G401 (cell line): Measurements from ENCODE around the gene SFT2D3. TPM values are rescaled to one million over a fixed set of nuclear protein-coding genes. Genes with fewer than 3 reads are reported as not detected.
A peak's percentile ranks its signal among the peaks of the same experiment; 100 is the strongest.

ENCODE experiments used
- DNase-seq: peaks from one replicate; pipeline ENCODE4 v3.0.0-alpha.2; 2015; ENCODE audit warnings: low spot score
- in situ Hi-C: cut with HindIII; loops from 2 replicates; pipeline ENCODE4 v1.10.0; 2016; ENCODE audit warnings: low sequenced_read_pairs, mixed read lengths
- total RNA-seq: library from RNA; depleted of rRNA; stranded (reverse); fragments of >200 nt; shearing (Covaris generic); gene quantifications from 2 replicates; pipeline ENCODE4 v1.2.3, GENCODE V29; 2014; rRNA removed

The SFT2D3 gene, protein sequence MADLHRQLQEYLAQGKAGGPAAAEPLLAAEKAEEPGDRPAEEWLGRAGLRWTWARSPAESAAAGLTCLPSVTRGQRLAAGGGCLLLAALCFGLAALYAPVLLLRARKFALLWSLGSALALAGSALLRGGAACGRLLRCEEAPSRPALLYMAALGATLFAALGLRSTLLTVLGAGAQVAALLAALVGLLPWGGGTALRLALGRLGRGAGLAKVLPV
- total RNA-seq: 11.7 and 13.0 TPM in 2 replicates

DNA sequence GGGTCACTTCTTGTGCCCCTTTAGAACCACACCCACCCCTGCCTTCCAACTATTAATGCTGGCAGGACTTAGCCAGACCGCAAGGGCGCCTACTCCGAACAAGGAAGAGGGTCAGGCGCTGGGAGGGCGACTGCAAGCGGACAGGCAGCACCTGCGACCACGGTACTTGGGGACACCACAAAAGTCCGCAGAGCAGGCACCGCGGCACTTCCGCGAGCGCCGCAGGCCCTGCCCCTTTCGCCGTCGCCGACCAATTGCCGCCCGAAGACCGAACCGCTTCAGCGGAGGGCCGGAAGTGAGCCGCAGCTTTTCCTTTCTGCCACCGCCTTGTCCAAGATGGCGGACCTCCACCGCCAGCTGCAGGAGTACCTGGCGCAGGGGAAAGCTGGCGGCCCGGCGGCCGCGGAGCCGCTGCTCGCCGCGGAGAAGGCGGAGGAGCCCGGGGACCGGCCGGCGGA lies at the start of gene SFT2D3:
Gene SFT2D3 (plus strand): TSS at position 305 of the 458 bp plus-strand sequence. CDS start 32 bp downstream, at position 337.
- DNase-seq: peak; percentile 90
- in situ Hi-C loops: no loop called here

DNA sequence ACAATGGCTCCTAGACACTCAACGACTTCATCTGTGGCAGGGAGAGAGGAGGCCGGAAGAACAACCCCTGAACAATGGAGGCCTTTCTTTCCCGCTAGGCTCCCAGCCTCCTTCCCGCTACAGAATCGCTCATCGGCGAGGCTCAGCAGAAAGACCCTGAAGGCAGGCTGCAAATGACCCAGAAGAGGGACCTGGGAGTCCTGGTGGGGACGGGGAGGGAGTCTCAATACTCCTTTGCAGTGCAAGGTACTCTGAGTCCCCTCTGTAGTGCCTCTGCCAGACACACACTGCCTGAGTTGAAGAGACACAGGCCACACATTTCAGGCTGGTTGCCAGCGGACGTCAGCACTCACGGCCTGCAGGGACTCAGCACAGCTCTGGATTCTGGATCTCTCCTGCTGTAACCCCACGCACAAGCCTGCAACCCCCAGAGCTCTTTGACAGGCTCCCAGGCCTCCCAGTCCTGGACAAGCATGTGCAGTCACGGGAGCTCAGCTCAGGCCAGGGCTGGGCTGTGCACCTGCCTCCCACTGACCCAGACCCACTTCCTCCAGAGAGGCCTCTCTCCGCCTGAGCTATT lies 49.2 kb upstream of the SFT2D3 start:
- in situ Hi-C loops: no loop called here

DNA sequence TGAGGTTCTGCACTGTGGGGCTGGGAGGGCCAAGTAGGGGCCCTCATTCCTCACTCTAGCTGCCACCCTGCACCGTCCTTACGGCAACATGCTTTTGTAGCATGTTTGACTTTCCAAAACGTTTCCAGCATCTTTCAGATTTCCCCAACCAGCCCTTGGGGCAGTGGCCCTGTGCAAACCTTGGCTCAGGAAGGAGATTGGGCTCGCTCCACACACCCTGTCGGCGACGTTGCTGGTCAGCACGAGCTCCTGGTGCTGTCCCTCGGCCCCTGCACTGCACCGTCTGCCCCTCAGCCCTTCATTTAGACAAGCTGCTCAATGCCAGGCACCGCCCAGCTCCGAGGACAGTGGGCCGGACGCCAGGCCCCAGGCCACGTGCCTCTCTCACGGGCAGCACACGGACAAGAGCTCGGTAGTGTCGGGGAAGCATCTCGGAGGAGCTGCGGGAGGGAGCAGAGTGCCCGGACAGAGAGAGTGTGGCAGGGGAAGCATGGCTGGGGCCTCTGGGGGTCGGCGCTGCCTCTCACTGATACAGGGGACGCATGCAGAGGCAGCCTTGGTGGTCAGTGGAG lies 48.4 kb upstream of the SFT2D3 start:
- in situ Hi-C loops: no loop called here
- DNase-seq: no peak

More for the DNA sequence above, 49.2 kb upstream of the SFT2D3 start:
- DNase-seq: no peak

DNA sequence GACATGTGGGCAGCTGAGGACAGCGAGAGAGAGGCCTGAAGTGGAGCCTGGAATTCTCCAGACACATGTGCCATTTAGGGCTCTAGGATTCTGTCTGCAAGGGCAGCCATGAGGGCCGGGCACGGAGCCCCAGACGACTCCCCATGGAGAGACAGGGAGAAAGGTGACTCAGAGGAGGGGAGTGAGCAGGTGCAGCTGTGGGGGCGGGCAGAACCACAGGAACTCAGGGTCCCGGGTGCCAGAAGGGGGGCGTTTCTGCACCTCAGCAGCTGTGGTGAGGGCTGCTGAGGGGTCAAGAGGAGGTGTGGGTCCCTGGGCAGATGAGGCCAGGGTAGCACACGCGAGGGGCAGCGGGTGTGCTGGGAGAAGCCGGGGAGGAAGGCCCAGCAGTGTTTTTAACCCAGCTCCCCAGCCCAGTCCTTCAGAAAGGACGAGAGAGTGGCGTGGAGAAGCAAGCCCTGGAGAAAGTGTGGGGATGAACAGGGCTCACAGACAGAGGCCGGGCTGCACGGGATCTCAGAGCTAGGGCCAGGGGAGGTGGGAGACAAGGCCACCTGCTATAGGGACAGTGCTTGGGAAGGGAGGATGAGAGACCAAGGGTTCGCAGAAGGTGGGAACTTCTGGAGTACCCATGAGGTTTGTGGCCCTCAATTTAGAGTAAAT lies 47.7 kb upstream of the SFT2D3 start:
- in situ Hi-C loops: no loop called here
- DNase-seq: no peak

GRCh38 chr2:127654084-127654837 lies 47.0 kb upstream of the SFT2D3 start:
- no peak for DNase-seq

GRCh38 chr2:127654838-127655175 lies 46.5 kb upstream of the SFT2D3 start:
- in situ Hi-C loops: no loop called here
- DNase-seq: no peak

More at GRCh38 chr2:127654084-127654837, 47.0 kb upstream of the SFT2D3 start:
- in situ Hi-C loops: no loop called here

- no peak for DNase-seq
- in situ Hi-C loops: no loop called here
Observed at GRCh38 chr2:127655209-127656073, 45.9 kb upstream of the SFT2D3 start.

DNA sequence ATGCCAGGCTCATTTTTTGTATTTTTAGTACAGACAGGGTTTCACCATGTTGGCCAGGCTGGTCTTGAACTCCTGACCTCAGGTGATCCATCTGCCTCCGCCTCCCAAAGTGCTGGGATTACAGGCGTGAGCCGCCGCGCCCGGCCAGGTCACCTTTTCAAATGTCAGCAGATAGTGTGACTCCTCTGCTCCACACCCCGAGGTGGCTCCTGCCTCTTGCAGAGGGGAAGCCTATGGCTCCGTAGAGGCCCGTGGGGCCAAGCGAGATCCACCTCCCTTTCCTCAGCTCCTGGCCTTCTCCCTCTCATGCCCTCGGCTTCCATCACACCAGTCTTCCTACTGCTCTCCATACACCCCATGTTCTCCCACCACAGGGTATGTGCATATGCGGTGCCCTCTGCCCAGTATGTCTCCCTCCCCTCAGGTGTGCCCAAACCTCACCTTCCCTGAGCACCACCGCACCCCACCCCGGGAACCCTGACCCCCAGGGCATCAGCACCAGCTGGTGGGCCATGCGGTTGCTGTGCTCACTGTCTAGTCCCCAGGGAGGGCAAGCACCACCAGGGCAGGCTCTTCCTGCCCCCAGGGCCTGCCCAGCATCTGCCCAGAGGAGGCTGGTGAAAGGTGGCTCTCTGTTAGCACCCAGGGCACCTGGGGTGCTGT lies 44.6 kb upstream of the SFT2D3 start:
- DNase-seq: no peak
- in situ Hi-C loops: no loop called here

- in situ Hi-C loops: no loop called here
- DNase-seq: no peak
Observed at GRCh38 chr2:127657232-127657595, 44.1 kb upstream of the SFT2D3 start.

DNA sequence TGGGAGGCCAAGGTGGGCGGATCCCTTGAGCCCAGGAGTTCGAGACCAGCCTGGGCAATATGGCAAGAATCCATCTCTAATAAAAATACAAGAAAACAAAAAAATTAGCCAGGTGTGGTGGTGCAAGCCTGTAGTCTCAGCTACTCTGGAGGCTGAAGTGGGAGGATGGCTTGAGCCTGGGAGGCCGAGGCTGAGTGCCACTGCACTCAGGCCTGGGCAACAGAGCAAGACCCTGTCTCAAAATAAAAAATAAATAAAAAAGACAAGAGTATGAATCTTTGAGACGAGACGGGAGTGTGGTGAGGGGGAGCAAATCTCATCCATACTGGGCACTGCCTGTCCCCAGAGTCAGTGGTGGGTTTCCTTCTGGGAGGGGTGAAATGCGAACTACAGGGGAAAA lies 43.2 kb upstream of the SFT2D3 start:
- DNase-seq: no peak
- in situ Hi-C loops: no loop called here

DNA sequence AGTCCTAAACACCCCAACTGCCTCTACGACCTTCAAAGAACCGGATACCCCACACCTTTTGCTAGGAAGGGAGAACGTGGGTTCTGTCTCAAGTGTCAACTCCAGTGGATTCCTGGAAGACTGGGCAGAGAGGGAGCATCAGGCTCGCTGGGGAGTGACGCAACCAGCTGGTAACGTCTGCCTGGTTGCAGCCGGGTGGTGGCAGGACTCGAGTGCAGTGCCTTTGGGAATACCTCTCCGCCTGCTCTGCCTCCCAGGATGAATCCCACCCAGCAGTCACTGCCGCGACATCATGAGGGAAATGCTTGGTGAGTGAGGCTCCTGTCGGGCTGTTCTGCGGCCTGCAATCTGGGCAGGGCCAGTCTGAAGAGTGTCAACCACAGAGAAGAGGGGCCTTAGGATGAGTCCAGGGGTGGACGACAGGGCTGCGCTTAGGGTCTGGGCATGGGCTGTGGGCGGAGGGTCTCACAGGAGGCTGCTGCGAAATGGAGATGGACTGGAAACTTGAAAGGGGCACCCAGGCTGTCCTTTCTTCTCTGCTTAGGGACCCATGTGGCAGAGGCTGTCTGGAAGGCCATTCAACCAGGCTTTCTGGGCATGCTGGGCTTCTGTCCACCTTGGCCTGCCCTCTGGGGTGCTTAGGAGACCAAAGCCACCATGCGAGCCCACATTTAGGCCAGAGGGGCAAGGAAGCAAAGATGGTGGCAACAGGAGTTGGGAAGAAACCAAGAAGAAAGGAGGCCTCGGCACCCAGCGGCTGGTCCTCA lies 42.5 kb upstream of the SFT2D3 start:
- in situ Hi-C loops: no loop called here
- no peak for DNase-seq

DNA sequence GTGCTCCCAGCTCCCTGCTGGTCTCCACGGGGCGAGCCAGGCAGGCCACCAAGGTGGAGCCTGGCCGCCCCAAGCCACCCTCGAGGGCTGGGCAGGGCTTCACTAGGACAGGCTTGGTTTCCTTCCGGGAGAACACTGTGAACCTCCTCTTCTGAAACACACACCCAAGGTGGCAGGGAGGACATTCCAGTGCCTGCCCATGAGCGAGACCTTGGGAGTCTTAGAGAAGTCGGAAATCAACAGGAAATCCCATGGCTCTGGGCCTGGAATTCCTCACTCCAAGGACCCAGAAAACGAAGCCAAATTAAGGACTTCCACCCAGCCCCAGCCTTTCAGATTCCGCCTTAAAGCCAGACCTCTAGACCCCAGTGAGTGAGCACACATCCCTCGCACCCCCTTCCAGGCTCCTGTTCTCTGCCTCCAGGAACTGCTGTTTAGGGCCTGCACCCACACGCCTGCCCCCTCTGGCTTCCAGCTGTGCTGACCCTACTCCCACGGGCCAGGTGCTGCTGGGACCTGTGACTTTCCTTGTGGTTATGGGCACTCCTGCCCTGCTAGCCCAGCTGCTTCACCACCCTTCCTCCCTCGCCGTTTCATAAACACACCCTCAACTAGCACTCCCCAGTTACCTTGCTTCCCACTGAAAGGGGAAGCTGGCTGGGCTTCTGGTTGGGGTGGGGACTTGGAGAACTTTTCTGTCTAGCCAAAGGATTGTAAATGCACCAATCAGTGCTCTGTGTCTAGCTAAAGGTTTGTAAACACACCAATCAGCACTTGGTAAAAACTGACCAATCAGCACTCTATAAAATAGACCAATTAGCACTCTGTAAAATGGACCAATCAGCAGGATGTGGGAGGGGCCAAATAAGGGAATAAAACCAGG lies 41.6 kb upstream of the SFT2D3 start:
- in situ Hi-C loops: no loop called here
- no peak for DNase-seq

GRCh38 chr2:127660291-127660578 lies 41.1 kb upstream of the SFT2D3 start:
- in situ Hi-C loops: no loop called here
- DNase-seq: no peak

DNA sequence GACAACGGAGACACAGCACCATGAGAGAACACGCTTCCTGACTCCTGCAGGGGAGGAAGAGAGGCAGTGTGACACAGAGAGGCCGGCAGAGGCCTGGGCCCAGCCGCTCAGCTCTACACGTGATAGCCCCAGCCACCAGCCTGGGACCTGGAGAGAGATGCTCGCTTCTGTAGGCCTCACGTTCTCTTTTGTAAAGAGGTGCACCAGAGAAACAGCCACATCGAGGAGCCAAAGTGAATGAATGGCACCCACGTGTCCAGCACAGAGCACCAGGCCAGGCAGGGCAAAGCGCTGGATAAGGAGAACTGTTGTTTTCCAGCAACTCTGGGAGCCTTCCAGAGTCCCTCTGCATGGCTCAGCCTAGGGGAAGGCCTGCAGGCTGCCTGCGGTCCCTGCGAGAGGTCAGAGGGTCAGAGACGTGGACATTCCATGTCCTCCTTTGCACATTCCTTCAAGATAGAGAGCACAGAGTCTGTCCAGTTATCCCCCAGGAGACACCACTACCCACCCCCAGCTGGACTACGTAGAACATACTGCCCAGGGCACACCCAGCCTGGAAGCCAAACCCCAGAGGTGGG lies 40.1 kb upstream of the SFT2D3 start:
- in situ Hi-C loops: no loop called here
- DNase-seq: no peak

- in situ Hi-C loops: no loop called here
- no peak for DNase-seq
Observed at GRCh38 chr2:127661949-127662510, 39.3 kb upstream of the SFT2D3 start.

- in situ Hi-C loops: no loop called here
- no peak for DNase-seq
Observed at GRCh38 chr2:127662937-127663565, 38.2 kb upstream of the SFT2D3 start.
